GM23248 (cell line): ENCODE measurements around the gene FAM83F.

Experiments used
- EZH2 ChIP-seq: fragments of 200-600 bp; sonication (generic); IDR thresholded peaks from 2 replicates; pipeline ENCODE4 v1.6.1; 2018; ENCODE audit warnings: antibody characterized with exemption, mild to moderate bottlenecking; ENCODE audit not compliant: insufficient read depth, poor library complexity, severe bottlenecking
- EZH2phosphoT487 ChIP-seq: fragments of 200-600 bp; sonication (generic); IDR thresholded peaks from 2 replicates; pipeline ENCODE4 v1.6.1; 2018; ENCODE audit warnings: antibody characterized with exemption, moderate library complexity, mild to moderate bottlenecking, low read depth; ENCODE audit not compliant: insufficient read depth

GRCh38 chr22:40084246-40084645, 89.5 kb downstream of the FAM83F start:
- TF ChIP-seq EZH2phosphoT487 (no peak), EZH2 (no peak)
